Activated T-cell treated with anti-CD3 and anti-CD28 coated beads for 4 hours (primary cell): Measurements from ENCODE around the gene GRIK4.
"Not testable (repeated sequence)": the region's sequence is repeated elsewhere in the genome, so short reads cannot be mapped to it uniquely, and the experiment has no call there.

Experiments used
- DNase-seq: peaks from one replicate; pipeline ENCODE4 v3.0.0-alpha.2; 2020

Gene GRIK4, protein sequence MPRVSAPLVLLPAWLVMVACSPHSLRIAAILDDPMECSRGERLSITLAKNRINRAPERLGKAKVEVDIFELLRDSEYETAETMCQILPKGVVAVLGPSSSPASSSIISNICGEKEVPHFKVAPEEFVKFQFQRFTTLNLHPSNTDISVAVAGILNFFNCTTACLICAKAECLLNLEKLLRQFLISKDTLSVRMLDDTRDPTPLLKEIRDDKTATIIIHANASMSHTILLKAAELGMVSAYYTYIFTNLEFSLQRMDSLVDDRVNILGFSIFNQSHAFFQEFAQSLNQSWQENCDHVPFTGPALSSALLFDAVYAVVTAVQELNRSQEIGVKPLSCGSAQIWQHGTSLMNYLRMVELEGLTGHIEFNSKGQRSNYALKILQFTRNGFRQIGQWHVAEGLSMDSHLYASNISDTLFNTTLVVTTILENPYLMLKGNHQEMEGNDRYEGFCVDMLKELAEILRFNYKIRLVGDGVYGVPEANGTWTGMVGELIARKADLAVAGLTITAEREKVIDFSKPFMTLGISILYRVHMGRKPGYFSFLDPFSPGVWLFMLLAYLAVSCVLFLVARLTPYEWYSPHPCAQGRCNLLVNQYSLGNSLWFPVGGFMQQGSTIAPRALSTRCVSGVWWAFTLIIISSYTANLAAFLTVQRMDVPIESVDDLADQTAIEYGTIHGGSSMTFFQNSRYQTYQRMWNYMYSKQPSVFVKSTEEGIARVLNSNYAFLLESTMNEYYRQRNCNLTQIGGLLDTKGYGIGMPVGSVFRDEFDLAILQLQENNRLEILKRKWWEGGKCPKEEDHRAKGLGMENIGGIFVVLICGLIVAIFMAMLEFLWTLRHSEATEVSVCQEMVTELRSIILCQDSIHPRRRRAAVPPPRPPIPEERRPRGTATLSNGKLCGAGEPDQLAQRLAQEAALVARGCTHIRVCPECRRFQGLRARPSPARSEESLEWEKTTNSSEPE

DNA sequence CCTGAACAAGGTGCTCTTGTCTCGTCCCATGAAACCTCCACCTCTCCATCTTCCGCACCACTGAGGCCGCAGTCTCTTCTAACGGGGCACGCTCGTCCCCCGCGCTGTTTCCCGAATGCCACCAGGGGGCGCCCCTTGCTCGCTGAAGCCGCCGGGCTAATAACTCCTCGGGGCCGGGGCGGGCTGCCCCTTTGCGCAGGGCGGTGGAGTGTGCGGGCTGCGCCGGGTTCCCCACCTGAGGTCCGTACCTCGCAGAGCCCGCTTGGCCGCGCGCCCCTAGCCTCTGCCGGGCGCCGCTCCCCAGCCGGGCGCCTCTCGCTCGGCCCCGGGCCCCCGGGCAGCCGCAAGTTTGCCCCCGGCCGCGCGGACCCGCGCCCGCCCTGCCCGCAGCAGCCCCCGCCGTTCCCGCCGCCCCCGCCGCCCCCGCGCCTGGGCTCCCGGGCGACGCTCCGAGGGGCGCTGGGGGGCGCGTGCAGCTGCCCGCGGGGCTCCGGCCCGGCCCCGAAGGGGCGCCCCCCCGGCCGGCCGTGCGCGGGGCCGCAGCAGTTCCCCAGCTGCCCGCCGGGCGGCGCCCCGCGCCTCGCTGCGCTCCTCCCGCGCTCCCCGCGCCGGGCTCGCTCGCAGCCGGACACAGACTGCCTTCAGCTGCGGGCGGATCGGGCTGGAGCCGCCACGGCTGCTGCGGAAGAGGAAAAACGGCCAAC is at the start of gene GRIK4:
Gene GRIK4, plus strand, starts transcription at position 633 of the 704 bp plus-strand sequence. CDS start 148,571 bp downstream, outside the sequence.
- DNase-seq = peak; percentile 67

DNA sequence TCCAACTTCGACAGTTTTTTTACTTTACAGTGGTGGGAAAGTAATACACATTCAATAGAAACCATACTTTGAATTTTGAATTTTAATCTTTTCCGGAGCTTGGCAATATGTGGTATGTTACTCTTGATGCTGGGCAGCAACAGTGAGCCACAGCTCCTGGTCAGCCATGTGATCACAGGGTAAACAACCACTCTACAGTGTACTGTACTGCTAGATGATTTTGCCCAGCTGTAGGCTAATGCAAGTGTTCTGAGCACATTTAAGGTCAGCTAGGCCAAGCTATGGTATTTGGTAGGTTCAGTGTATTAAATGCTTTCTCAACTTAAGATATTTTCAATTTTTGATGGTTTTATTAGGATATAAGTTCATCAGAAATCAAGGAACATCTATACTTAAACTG is 48.7 kb upstream of the GRIK4 start:
- DNase-seq = no peak

DNA sequence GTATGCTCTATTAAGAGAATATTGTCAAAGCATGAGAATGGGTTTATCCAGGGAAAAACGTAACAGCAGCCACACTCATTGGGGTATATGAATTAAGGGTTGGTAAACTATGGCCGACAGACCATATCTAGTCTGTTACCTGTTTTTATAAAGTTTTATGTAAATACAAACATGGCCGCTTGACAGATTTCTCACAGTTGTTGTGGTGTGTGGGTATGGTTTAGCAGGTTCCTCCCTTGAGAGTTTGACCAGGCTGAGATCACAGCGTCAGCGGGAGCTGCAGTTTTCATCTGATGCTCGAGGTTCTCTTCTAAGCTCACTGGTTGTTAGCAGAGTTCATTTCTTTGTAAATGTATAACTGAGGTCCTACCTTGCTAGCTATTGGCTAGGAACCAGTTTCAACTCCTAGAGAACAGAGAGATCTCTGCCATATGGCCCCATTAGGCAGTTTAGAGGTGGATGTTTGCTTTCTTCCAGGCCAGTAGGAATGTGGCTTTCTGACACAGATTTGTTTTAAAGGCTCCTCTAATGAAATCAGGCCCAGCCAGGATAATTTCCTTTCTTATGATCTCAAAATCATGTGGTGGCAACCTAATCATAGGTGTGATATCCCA is 45.5 kb upstream of the GRIK4 start:
- no peak for DNase-seq

DNA sequence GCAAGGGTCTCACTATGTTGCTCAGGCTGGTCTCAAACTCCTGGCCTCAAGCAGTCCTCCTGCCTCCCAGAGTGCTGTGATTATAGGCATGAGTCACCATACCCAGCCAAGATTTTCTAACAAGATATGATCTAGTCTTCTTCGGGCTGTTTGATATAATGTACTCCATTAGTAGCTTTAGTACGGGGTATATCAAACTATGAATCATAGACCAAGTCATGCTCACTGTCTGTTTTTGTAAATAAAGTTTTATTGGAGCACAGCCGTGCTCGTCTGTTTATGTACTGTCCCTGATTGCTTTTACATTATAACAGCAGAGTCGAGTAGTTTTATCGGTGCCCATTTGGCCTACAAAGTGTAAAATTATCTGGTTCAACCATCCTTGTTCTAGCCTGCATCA is 43.9 kb upstream of the GRIK4 start:
- no peak for DNase-seq

DNA sequence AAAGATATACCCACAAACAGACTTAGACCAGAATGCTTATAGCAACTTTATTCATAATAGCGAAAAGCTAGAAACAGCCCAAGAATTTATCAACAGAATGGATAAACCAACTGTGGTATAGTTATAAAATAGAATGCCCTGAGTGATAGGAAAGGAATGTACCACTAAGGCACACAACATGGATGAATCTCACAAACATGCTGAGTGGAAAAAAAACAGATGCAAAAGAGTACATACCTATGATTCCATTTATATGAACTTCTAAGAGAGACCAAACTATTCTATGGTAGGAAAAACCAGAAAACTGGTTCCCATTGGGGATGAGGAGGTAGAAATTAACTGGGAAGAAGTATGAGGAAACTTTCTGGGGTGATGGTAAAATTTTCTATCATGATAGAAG is 40.4 kb upstream of the GRIK4 start:
- DNase-seq = no peak

DNA sequence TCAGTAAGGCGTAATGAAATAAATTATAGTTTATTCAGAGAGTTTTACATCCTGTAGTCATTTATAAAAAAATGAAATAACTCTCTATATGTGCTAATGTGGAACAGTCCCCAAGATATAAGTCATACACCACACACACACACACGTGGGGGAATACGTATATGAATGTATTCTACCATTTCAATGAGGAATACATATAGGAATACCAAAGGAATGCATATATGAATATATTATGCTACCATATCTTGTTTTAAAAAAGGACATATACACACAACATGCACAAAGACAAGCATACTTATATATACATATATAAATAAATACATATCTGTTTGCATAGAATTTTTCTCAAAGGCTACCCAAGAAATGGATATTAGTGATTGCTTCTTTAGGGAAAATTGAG is 39.6 kb upstream of the GRIK4 start:
- DNase-seq = no peak

DNA sequence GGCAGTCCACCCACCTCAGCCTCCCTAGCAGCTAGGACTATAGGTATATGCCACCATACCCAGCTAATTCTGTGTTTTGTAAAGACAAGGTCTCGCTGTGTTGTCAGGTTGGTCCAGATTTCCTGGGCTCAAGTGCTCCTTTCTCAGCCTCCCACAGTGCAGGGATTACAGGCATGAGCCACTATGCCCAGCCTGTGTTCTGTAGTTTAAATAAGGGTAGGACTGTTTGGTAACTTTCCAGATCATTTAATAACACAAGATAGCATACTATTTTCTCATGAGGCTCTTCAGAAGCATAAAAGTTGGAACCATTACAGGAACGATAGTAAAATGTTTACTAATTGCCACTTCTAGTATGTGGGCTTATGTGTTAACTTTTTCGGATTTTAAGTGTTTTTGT is 38.0 kb upstream of the GRIK4 start:
- DNase-seq = no peak

DNA sequence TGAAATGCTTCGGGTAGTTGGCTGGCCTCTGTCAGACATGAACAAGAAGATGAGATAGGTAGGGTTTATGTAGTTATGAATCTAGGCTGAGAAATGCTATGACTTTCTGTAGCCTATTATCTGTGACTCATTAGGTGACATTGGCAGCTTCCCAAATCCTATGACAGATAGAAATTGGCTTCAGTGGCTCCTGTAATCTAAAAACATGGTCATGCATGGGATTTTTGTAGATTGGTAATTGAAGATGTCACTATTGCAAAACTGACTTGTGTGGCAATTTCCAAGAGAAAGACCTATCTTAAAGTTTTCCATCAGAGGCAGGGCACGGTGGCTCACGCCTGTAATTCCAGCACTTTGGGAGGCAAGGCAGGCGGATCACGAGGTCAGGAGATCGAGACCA is 29.4 kb upstream of the GRIK4 start:
- no peak for DNase-seq

DNA sequence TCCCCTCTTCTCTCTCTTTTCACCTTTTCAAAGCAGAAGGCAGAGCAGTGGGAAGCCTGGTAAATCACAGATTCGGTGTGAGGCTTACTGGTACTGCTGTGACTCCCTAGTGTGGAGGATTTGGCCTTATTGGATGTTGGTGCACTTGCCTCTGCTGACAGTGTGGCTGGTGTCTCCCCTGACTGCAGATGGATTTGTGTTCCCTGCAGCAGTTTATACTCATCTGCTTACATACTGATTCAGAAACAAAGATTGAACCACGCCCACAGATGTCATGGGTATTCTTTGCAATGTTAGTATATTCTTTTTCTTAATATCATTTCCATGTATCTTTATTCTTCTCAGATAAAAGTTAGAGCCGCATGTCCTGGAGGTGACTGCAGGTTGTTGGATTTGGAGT is 26.8 kb upstream of the GRIK4 start:
- no peak for DNase-seq

DNA sequence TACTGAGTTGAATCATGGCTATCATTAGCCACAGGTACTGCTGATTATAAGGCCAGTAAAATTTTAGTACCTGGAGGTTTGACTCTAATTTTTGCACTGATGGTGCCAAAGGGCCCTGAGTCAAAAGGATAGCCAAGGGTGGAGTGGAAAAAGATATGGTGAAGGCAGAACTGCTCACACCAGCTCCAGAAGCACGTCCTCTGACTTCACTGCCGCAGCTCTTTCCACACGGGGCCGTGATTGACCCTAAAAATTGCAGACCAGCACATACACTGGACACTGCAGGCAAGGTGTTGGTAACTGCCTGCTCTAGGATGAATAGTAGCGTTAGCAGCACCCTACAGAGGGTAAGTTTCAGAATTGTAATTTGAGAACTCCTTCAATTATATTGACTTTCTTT is 25.4 kb upstream of the GRIK4 start:
- DNase-seq = no peak

DNA sequence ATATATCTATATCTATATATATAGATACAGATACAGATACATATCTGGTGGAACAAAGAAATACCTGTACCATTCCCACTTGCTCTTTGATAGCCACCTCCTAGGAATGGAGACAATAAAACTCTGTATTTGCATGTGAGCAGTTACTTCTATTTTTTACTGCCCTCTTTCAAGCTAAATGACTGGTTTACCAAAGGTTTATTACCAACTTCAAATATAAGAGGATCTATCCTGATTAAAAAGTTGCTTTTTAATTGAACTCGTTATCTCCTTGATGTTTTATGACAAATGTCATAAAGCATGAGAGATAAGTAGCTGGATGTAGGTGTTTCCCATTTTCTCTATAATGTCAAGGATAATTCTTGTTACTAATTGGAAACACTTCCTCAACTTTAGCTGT is 21.7 kb upstream of the GRIK4 start:
- no peak for DNase-seq

DNA sequence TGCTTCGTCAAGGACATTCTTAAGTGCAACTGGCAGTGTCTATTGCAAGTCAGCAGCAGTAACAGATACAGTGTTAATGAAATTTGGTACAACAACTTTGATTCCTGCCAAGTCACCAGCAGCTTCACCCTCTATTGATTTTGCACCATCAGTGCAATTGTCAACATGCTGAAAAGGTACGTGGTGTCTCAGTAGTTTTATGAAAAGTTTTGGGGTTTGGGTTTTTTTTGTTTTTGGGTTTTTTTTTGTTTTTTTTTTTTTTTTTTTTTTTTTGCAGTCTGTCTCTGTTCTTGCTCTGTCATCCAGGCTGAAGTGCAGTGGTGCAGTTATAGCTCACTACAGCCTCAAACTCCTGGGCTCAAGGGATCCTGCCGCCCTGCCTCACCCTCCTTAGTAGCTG is 19.1 kb upstream of the GRIK4 start:
- no peak for DNase-seq

DNA sequence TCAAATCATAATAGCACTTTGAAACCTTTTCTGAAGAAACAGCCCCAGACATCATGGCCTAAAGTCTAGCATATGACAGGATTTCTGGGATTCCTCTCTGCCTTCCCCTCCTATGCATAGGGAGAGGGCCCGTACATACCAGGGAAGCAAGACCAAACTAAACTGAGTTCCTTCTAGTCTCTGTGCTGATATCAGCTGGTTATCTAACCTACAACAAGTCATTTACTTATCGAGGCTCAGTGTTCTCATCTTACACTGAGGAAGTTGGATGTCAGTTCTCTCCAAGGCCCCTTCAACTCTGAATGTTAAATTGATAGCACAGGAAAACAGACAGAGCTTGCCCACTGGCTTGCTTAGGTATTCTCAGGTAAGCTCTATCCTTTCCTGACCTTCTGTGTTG is 17.0 kb upstream of the GRIK4 start:
- DNase-seq = no peak

DNA sequence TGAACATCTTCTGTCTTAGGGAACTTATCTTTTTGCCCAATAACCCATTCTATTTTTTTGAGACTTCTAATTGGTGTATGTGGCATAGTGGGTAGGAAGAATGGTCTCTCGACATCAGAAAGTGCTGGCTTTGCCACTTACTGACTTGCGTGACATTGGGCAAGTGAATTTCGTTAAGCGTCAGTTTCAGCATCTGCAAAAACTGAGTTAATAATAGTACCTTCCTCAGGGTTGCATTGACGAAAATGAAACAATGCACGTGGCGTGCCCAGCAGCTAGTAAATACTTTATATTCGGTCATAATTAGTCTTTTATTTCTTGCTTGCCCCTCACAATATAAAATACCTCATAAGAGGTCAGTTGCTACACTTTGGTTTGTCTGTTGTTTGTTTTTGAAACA is 12.5 kb upstream of the GRIK4 start:
- no peak for DNase-seq

DNA sequence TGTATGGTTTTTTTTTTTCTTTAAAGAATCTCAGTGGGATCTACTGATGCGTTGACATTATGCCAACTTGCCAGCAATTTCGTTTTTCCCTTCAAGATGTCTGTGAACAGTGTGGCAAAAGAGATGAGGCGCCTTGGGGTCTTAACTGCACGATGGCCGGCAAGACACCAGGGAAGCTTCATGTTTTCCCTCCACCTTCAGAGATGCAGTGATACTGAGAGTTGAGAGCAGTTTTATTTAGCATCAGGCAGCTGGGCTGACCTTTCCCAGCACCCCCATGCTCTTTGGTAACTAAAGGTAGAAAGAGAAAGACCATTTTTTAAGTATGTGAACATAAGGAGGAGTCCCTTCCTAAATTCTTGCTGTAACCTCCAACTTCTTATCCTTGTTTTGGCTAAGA is 11.7 kb upstream of the GRIK4 start:
- DNase-seq = no peak

DNA sequence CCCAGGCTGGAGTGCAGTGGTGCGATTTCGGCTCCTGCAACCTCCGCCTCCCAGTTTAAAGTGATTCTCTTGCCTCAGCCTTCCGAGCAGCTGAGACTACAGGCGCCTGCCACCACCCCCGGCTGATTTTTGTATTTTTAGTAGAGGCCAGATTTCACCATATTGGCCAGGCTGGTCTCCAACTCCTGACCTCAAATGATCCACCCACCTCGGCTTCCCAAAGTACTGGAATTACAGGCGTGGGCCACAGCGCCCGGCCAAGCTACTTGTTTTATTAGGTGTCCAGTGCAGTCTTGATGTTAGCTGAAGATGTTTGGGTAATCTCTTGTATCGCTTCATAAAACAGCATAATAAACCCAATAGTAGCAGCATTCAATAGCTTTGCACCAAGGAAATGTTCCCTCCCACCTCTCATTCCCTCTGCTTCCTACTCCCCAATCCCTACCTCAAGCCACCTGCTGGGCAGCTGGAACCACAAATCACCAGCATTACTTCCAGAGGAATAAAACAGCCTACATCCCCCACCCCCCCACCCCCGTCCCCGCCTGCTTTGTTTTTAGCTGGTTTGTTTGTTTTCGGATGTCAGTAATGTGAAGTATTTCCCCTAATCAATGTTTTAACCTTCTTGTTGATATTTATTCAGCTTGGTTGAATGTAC is 11.0 kb upstream of the GRIK4 start:
- no peak for DNase-seq

DNA sequence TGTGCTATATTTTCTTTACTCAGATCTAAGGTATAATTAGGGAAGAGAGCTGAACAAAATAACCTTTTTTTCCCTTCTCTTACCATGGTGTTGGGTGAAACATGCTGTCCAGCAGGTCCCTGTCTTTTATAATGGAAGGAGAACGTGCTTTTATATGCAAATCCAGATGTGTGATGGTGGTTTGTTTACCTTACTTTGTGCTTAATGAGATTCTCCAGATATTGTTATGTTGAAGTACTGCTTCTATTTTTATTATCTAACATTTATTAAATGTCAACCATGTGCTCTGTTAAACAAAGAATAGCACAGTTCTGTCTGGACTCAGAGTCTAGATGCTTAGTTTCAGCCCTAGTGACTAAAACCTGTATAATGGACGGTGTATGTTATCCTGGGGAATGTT is 10.1 kb upstream of the GRIK4 start:
- DNase-seq = no peak

DNA sequence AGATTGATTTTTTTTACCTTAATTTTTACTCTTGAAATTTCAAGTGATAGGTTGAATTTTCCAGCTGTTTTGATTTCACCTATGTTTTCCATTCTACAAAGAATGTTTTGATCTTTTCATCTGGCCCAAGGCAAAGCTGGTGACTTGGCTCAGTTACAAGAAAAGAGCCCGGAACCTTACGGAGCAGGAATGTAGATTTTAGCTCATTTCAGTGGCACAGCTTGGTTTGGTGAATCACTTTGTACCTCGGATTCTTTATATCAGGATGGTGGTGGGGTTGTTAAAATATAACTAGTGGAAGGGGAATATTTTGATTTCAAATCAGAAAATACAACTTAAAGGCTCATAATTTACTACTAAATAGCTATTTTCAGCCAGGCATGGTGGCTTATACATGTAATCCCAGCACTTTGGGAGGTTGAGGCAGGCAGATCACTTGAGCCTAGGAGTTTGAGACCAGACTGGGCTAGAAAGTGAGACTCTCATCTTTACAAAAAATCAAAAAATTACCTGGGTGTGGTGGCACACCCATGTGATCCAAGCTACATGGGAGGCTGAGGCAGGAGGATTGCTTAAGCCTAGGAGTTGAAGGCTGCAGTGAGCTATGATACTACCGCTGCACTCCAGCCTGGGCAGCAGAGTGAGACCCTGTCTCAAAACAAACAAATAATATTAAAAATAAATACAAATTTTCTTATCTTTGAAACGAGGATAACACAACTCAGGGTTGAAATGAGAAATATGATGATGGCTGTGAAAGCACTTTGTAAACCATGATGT is 9.4 kb upstream of the GRIK4 start:
- DNase-seq = no peak

DNA sequence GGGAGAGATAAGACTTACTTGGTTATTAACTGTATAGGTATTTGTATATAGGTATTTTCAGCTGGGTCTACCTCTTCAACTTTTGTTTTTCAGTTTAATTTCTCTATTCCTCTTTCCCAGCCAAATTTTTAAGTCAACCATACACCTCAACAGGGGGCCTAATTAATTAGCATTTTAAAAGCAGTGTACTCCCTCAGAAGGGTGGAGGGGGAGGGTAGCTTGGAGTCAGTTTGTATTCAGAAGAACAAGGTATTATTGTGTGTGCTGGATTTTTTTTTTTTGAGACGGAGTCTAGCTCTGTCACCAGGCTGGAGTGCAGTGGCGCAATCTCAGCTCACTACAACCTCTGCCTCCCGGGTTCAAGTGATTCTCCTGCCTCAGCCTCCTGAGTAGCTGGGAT is 8.0 kb upstream of the GRIK4 start:
- DNase-seq = not testable (repeated sequence)

DNA sequence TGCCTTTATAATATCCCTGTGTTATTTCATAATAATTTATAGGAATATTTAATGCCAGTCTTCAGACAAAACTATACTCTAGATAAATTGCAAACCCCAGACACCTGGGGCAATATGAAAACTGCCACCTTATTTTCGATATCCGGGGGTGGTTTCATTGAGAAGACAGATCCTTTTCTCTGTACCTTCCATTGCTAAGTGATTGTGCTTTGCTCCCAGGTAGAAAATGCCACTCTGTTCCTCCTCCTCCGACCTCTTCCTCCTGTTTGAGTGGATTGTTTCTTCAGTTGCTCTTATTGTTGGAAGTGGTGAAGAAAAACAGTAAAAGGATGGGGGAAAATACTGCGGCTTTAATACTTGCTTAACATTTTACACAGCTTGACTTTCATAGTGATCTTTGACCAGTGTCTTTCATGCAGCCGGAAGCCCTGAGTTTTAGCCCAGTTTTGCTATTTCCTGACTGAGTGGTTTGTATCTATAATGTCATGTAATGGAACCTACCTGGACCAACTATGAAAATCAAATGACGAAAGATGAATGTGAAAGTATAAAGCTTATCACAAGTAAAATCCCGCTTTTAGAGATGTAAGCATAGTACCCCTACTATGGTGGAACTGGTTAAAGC is 5.6 kb upstream of the GRIK4 start:
- DNase-seq = no peak
